Measurements from ENCODE around the gene PALM.

DNA sequence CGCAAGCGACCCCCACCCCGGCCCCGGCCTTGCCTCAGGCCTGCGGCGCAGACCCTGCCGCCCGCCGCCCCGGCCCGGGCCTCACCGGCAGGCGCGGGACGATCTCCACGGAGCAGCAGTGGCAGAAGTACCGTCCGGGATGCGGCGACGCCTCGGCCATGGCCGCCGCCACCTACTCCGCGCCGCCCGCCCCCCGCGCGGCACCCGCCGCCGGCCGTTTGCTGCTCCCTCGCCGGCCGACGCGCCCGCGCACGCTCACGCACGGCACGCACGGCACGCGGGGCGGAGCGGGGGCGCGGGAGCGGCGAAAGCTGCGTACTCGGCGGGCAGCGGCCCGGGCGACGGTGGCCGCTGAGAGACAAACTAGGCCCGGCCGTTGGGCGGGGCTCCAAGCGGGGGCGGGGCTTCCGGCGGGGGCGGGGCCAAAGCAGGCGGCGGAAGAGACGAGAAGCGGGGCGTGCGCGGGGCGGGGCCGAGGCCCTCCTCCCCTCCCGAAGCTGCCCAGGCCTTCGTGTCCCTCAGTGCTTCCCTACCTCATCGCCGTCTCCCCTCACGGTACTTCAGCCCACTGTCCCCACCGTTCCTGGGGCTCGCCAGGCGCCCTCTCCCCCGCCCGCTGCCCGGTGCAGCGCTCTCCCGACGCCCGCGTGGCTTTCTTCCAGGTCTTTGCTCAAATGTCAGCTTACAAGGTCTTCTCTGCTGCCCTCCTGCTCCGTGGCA, 45.6 kb upstream of the PALM start, which contains the start of gene RNF126:
- TF ChIP-seq SRSF7 (optimal IDR thresholded peaks at IDR 0.05; ENCODE audit: low read depth, low read length) (no peak), ZKSCAN3 (CRISPR knock-in tag; IDR thresholded peaks at IDR 0.05) (no peak), E2F1 (CRISPR knock-in tag; IDR thresholded peaks at IDR 0.05) (no peak), TCFL5 (CRISPR knock-in tag; conservative IDR thresholded peaks at IDR 0.05) (no peak), JUNB (CRISPR knock-in tag; conservative IDR thresholded peaks at IDR 0.05) (no peak), ZBTB33 (CRISPR knock-in tag; IDR thresholded peaks at IDR 0.05) (peak; percentile 95), COPS2 (conservative IDR thresholded peaks at IDR 0.05) (no peak), PYGO2 (tag; IDR thresholded peaks at IDR 0.05) (no peak), KLF1 (tag; IDR thresholded peaks at IDR 0.05) (no peak), ARNT (IDR thresholded peaks at IDR 0.05) (no peak)
- TF ChIP-seq, protein P1, sequence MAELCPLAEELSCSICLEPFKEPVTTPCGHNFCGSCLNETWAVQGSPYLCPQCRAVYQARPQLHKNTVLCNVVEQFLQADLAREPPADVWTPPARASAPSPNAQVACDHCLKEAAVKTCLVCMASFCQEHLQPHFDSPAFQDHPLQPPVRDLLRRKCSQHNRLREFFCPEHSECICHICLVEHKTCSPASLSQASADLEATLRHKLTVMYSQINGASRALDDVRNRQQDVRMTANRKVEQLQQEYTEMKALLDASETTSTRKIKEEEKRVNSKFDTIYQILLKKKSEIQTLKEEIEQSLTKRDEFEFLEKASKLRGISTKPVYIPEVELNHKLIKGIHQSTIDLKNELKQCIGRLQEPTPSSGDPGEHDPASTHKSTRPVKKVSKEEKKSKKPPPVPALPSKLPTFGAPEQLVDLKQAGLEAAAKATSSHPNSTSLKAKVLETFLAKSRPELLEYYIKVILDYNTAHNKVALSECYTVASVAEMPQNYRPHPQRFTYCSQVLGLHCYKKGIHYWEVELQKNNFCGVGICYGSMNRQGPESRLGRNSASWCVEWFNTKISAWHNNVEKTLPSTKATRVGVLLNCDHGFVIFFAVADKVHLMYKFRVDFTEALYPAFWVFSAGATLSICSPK (IDR thresholded peaks at IDR 0.05; ENCODE audit: borderline replicate concordance) = no peak
- TF ChIP-seq, protein P2, sequence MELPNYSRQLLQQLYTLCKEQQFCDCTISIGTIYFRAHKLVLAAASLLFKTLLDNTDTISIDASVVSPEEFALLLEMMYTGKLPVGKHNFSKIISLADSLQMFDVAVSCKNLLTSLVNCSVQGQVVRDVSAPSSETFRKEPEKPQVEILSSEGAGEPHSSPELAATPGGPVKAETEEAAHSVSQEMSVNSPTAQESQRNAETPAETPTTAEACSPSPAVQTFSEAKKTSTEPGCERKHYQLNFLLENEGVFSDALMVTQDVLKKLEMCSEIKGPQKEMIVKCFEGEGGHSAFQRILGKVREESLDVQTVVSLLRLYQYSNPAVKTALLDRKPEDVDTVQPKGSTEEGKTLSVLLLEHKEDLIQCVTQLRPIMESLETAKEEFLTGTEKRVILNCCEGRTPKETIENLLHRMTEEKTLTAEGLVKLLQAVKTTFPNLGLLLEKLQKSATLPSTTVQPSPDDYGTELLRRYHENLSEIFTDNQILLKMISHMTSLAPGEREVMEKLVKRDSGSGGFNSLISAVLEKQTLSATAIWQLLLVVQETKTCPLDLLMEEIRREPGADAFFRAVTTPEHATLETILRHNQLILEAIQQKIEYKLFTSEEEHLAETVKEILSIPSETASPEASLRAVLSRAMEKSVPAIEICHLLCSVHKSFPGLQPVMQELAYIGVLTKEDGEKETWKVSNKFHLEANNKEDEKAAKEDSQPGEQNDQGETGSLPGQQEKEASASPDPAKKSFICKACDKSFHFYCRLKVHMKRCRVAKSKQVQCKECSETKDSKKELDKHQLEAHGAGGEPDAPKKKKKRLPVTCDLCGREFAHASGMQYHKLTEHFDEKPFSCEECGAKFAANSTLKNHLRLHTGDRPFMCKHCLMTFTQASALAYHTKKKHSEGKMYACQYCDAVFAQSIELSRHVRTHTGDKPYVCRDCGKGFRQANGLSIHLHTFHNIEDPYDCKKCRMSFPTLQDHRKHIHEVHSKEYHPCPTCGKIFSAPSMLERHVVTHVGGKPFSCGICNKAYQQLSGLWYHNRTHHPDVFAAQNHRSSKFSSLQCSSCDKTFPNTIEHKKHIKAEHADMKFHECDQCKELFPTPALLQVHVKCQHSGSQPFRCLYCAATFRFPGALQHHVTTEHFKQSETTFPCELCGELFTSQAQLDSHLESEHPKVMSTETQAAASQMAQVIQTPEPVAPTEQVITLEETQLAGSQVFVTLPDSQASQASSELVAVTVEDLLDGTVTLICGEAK (IDR thresholded peaks at IDR 0.05) = 0 out of 2 replicates have a peak, but pooled peaks have one; percentile 15
- TF ChIP-seq, protein P2 (CRISPR knock-in tag; IDR thresholded peaks at IDR 0.05) = no peak
- TF ChIP-seq, protein P3, sequence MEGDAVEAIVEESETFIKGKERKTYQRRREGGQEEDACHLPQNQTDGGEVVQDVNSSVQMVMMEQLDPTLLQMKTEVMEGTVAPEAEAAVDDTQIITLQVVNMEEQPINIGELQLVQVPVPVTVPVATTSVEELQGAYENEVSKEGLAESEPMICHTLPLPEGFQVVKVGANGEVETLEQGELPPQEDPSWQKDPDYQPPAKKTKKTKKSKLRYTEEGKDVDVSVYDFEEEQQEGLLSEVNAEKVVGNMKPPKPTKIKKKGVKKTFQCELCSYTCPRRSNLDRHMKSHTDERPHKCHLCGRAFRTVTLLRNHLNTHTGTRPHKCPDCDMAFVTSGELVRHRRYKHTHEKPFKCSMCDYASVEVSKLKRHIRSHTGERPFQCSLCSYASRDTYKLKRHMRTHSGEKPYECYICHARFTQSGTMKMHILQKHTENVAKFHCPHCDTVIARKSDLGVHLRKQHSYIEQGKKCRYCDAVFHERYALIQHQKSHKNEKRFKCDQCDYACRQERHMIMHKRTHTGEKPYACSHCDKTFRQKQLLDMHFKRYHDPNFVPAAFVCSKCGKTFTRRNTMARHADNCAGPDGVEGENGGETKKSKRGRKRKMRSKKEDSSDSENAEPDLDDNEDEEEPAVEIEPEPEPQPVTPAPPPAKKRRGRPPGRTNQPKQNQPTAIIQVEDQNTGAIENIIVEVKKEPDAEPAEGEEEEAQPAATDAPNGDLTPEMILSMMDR (IDR thresholded peaks at IDR 0.05 in 2 of 3, conservative IDR thresholded peaks at IDR 0.05 in 1 of 3; ENCODE audit: insufficient read depth in 2 of 3, low read depth in 1 of 3, low read length in 3 of 3) = no peak
- TF ChIP-seq, protein P4, sequence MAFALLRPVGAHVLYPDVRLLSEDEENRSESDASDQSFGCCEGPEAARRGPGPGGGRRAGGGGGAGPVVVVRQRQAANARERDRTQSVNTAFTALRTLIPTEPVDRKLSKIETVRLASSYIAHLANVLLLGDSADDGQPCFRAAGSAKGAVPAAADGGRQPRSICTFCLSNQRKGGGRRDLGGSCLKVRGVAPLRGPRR (CRISPR knock-in tag; IDR thresholded peaks at IDR 0.05) = no peak

All from K562 (cell line).